Measurements from ENCODE around the gene HNMT.

GRCh38 chr2:137942833-137943677 lies 21.2 kb upstream of the HNMT start:
- TF ChIP-seq CTCF (IDR thresholded peaks at IDR 0.05) (no peak), POLR2A (IDR thresholded peaks at IDR 0.05) (no peak)

Measured in heart left ventricle (tissue), 13 donors.